ENCODE data around the gene DNAJB2. TPM values are rescaled to one million over a fixed set of nuclear protein-coding genes. Genes with fewer than 3 reads are reported as not detected.
"Not testable (repeated sequence)": the region's sequence is repeated elsewhere in the genome, so short reads cannot be mapped to it uniquely, and the experiment has no call there.

DNAJB2 gene
- total RNA-seq, 2 donors from 2014 or later, result 64.2 to 67.6 TPM

GRCh38 chr2:219280651-219281050 is 1.5 kb downstream of the DNAJB2 start:
- intact Hi-C loops (cut with DNase I, micrococcal nuclease), result no loop called here
- no peak for DNase-seq
- no peak for ATAC-seq

- intact Hi-C loops (cut with DNase I, micrococcal nuclease), result no loop called here
- DNase-seq (no peak), ATAC-seq (no peak)
Observed at GRCh38 chr2:219281588-219281987, 2.4 kb downstream of the DNAJB2 start.

DNA sequence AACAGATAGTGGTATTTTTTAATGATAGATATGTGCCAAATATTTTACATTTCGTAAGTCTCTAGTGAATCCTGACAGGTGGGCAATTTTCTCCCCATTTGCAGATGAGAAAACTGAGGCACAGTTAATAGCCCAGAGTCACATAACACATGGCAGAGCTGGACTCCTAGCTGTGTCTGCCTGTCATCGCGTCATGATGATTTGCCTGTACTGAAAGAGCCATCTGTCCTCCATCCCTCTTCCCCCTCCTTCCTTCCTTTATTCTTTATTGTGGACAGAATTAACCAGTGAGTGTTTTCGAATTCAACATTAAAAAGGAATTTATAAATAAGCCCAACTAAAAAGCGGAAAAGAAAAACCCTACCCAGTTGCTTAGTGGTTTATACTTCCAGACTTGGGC is 3.2 kb downstream of the DNAJB2 start:
- DNase-seq (no peak), ATAC-seq (no peak)

GRCh38 chr2:219282943-219283581 is 3.9 kb downstream of the DNAJB2 start:
- DNase-seq, result no peak
- intact Hi-C loops (cut with DNase I, micrococcal nuclease), result no loop called here
- ATAC-seq, result no peak

More for the DNA sequence above, 3.2 kb downstream of the DNAJB2 start:
- intact Hi-C loops (cut with DNase I, micrococcal nuclease), result no loop called here

DNA sequence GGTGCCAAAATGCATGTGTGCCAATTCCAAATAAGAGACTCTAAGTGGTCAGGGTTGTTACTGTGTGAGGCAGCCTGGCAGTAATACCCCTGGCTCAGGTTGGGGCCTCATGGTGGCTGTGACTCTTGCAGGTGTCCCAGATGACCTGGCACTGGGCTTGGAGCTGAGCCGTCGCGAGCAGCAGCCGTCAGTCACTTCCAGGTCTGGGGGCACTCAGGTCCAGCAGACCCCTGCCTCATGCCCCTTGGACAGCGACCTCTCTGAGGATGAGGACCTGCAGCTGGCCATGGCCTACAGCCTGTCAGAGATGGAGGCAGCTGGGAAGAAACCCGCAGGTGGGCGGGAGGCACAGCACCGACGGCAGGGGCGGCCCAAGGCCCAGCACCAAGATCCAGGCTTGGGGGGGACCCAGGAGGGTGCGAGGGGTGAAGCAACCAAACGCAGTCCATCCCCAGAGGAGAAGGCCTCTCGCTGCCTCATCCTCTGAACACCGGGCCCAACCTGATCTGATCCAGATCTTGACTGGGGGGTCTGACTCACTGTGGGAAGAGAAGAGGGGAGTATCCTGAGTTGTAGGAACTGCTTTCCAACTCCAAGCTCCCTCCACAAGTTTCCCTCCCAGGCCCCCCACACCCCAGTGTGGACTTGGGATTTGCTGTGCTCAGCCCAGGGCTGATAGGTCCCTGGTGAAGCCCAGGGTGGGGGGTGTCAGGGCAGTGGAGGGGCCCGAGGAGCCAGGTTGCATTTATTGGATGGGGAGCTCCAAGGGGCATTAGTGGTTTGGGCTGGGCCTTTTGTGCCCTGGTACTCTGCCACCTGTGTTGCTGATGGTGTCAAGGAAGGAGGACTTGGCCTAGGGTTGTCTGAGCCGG is 5.6 kb downstream of the DNAJB2 start:
- DNase-seq (no peak), ATAC-seq (no peak)
- intact Hi-C loops (cut with DNase I, micrococcal nuclease), result no loop called here

DNA sequence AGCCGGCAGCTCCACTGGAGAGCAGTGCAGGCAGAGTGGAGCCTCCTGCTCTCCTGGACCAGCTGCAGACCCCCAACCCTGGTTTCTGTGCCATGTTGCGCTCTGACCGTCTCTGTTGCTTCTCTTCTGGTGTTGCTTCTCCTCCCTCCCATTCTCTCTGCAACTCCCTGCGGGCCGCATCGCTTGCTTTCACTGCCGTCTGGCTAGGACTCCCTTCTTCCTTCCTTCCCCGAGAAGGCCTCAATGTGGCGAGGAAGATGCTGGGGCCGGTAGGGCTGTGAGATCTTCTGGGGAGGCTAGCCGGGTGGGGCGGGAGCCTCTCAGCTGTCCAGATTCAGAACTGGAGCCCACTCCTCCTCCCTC is 6.2 kb downstream of the DNAJB2 start:
- intact Hi-C loops (cut with DNase I, micrococcal nuclease), result no loop called here
- no peak for ATAC-seq
- no peak for DNase-seq

DNA sequence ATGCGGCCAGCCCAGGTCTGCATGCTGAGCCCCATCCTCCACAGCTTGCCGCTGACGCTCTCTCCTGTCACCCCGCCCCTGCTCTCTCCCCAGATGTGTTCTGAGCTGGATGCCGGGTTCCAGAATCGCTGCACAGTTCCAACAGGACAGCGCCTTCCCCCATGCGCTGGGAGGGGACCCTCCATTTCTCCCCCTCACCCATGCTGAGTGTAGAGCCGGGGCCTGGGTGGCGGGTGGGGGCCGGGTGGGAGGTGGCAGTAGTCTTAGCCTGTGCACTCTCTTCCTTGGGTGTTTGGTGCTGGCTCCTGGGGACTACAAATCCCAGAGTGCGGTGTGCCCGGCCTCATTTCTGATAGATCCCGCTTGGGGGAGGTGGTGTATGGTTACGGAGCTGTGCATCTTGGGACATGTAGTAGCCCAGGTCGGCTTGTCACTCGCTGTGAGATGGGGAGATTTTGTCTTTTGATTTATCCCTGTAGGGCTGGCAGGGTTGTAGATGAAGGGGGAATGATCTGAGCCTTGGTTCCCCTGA is 6.8 kb downstream of the DNAJB2 start:
- intact Hi-C loops (cut with DNase I, micrococcal nuclease), result no loop called here
- no peak for DNase-seq
- no peak for ATAC-seq

- intact Hi-C loops (cut with DNase I, micrococcal nuclease), result no loop called here
- ATAC-seq, result no peak
Observed at GRCh38 chr2:219286436-219287115, 7.4 kb downstream of the DNAJB2 start.

GRCh38 chr2:219287116-219287440 is 7.9 kb downstream of the DNAJB2 start:
- DNase-seq; ATAC-seq; intact Hi-C loops (cut with DNase I, micrococcal nuclease): not testable (repeated sequence)

More at GRCh38 chr2:219286436-219287115, 7.4 kb downstream of the DNAJB2 start:
- DNase-seq, result no peak

- DNase-seq, result no peak
- intact Hi-C loops (cut with DNase I, micrococcal nuclease), result no loop called here
- no peak for ATAC-seq
Observed at GRCh38 chr2:219287580-219288265, 8.6 kb downstream of the DNAJB2 start.

DNA sequence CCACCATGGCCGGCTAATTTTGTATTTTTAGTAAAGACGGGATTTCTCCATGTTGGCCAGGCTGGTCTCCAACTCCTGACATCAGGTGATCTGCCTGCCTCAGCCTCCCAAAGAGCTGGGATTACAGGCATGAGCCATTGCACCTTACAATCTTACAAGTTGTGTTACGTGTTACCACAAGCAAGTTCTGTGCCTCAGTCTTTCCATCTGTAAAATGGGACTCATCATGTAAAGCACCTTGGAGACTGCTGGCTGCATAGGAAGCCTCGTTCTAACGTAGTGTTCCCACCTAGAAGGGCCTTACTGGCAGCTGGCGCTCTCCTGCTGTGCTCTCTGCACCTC is 10.0 kb downstream of the DNAJB2 start:
- ATAC-seq, result no peak
- intact Hi-C loops (cut with DNase I, micrococcal nuclease), result no loop called here
- DNase-seq, result no peak

GRCh38 chr2:219289537-219290361 is 10.6 kb downstream of the DNAJB2 start:
- DNase-seq (peak in 1 of 2 donors; percentile 30), ATAC-seq (no peak)
- intact Hi-C loops (cut with DNase I, micrococcal nuclease), result loop anchor here in 1 of 2 donors (10.0 kb wide), 1 partner anchor 125 kb away; the partner anchor contains the start of gene NHEJ1

DNA sequence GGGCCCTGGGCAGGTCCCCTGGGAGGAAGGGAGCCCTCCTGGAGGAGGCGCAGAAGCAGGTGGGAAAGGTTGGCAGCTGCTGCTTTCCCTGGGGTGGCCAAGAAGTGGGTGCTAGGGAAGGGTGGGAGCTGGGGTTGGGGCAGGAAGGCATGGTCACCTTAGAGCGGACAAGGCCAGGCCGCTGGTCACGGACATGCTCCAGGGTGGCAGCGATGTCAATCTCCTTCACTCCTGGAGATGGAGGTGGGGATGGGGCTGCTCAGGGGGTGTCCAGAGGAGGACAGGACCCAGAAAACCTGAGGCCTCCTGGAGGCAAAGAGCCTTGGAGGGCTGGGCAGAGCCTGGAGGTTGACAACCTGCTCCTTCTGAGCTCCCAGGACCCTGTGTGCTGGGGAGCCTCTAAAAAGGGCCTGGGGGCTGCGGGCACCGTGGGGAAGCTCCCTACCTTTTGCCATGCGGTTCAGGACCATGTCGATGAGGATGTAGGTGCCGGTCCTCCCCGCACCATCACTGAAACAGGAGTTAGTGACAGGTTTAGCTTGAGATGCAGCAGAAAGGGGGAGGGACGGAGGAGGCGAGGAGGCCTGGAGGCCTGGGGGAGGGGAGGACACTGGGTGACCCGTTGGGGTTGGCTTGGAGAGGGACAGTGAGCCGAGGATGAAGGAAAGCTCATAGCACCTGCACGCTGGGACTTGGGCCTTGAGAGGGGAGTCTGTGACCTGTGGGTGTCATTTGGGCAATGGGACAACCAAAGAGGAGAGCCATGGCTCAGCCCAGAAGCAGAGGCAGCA is 11.4 kb downstream of the DNAJB2 start:
- DNase-seq (no peak), ATAC-seq (no peak)
- intact Hi-C loops (cut with DNase I, micrococcal nuclease), result loop anchor here in 1 of 2 donors (10.0 kb wide), 1 partner anchor 126 kb away; the partner anchor contains the start of gene NHEJ1

DNA sequence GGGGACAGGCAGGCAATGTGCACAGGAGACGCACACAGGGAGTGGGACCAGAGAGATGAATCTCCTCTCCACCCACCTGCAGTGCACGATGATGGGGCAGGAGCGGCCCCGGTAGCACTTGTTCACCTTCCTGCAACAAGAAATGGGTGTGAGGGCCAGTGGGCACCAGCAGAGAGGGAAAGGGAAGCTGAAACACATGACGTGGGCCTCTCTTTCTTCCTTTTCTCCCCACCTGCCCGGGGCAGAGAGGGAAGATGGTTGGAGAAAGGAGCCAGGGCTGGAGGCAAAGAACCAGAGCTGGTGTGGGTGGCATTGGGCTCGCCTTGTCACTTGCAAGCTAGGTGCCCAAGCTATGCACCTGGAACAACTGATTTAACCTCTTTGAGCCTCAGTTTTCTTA is 12.2 kb downstream of the DNAJB2 start:
- intact Hi-C loops (cut with DNase I, micrococcal nuclease), result loop anchor here in 1 of 2 donors (10.0 kb wide), 1 partner anchor 127 kb away; the partner anchor contains the start of gene NHEJ1
- DNase-seq (no peak), ATAC-seq (no peak)

DNA sequence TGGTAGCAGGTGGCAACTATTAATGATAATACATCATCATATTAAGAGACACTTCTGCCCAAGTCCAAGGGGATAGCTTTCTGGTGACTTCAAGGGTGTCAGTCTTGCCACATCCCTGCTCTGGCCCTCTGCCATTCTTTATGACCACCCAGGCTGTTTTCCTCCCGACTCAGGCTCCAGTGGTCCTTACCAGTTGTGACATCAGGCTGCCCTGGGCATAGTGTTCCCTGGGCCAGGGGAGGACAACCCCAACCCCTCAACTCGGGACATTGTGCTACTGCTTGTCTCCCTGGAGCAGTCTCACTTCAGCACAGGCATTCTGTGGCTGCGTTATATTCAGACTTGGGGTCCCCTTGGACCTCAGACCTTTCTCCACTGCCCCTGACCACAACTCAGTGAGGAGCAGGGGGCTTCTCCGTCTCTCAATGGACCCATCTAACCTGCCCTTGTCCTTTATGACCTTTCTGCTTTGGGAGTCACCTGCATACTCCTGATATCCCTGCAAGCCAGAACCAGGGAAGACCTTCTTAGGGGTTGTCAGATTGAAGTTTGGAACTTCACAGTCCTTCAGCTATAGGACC is 12.8 kb downstream of the DNAJB2 start:
- intact Hi-C loops (cut with DNase I, micrococcal nuclease), result loop anchor here in 1 of 2 donors (10.0 kb wide), 1 partner anchor 127 kb away; the partner anchor contains the start of gene NHEJ1
- ATAC-seq (no peak), DNase-seq (no peak)

GRCh38 chr2:219292616-219293015 is 13.4 kb downstream of the DNAJB2 start:
- ATAC-seq (no peak), DNase-seq (no peak)

GRCh38 chr2:219293736-219294231 is 14.6 kb downstream of the DNAJB2 start:
- intact Hi-C loops (cut with DNase I, micrococcal nuclease), result loop anchor here in 1 of 2 donors (10.0 kb wide), 1 partner anchor 129 kb away; the partner anchor contains the start of gene NHEJ1
- ATAC-seq, result no peak
- DNase-seq, result no peak

More at GRCh38 chr2:219292616-219293015, 13.4 kb downstream of the DNAJB2 start:
- intact Hi-C loops (cut with DNase I, micrococcal nuclease), result loop anchor here in 1 of 2 donors (10.0 kb wide), 1 partner anchor 128 kb away; the partner anchor contains the start of gene NHEJ1

Measured in left colon (tissue), 2 donors.